ENCODE measurements around the gene MAPRE3. TPM values are rescaled to one million over a fixed set of nuclear protein-coding genes. Genes with fewer than 3 reads are reported as not detected.
A peak's percentile ranks its signal among the peaks of the same experiment; 100 is the strongest.

The MAPRE3 gene
- total RNA-seq, 1 donor from 2014 or later: 4.6 TPM

DNA sequence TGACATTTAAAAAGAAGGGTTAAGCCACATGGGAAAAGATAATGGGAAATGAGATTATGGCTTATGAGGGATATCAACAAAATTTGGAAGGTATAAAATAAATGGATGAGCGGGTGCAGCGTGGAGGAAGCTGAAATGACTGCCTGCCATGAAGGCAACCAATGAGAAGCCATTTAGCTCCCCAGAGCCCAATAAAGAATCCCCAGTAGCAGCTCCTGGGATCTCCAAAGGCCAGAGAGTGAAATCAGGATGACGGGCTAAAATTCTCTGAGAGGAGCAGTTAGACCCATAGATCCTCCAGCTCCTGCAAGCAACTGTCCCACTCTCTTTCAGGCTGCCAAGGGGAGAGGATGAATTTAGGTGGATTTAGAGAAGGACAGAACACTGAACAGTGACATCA, 12.9 kb upstream of the MAPRE3 start:
- H3K9me3 Mint-ChIP-seq: no peaks in the 10 kb centered on the region
- POLR2A ChIA-PET: no interaction called here
- no peak overlapping the region for H3K4me3 Mint-ChIP-seq
- H3K27ac Mint-ChIP-seq: no peak overlapping the region
- no peak for TF ChIP-seq CTCF (IDR thresholded peaks at IDR 0.05)
- intact Hi-C loops (cut with micrococcal nuclease): no loop called here
- CTCF ChIA-PET: interaction anchor here (3.0 kb wide), 1 partner anchor 322 kb away, joined by 10 read pairs; no protein-coding TSS in a partner anchor
- no peak for DNase-seq
- no peaks in the 10 kb centered on the region for H3K4me1 Mint-ChIP-seq
- H3K36me3 Mint-ChIP-seq (ENCODE audit: low read depth): no peaks in the 10 kb centered on the region
- ATAC-seq (ENCODE audit: low read depth): no peak
- H3K27me3 Mint-ChIP-seq: peaks cover 22% of the 10 kb centered on the region

DNA sequence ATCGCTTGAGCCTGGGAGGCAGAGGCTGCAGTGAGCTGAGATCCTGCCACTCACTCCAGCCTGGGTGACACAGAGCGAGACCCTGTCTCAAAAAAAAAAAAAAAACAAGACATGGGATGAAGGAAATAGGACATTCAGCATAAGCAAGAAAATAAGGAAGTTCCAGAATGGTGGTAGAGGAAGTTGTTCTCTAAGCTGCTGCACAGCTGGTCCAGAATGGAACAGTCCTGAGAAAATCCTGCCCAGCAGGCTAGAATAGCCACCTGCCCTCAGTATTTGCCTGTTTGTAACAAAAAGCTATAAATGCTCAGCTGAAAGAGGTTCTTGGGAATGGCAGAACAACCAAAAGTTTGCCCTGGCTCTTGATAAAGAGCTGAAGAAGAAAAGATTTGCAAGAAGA, 11.1 kb upstream of the MAPRE3 start:
- H3K27ac Mint-ChIP-seq: no peak overlapping the region
- TF ChIP-seq CTCF (IDR thresholded peaks at IDR 0.05): no peak
- no peaks in the 10 kb centered on the region for H3K36me3 Mint-ChIP-seq (ENCODE audit: low read depth)
- H3K27me3 Mint-ChIP-seq: peaks cover 21% of the 10 kb centered on the region
- DNase-seq: no peak
- H3K9me3 Mint-ChIP-seq: no peaks in the 10 kb centered on the region
- no peak for ATAC-seq (ENCODE audit: low read depth)
- POLR2A ChIA-PET: interaction anchor here (1.3 kb wide), 1 partner anchor 225 kb away, joined by 4 read pairs; no protein-coding TSS in a partner anchor
- intact Hi-C loops (cut with micrococcal nuclease): no loop called here
- CTCF ChIA-PET: interaction anchor here (0.7 to 2.6 kb wide), 9 partner anchors 9 to 346 kb away, joined by 3 to 20 read pairs (median 4); no protein-coding TSS in a partner anchor
- H3K4me3 Mint-ChIP-seq: no peak overlapping the region
- H3K4me1 Mint-ChIP-seq: no peaks in the 10 kb centered on the region

GRCh38 chr2:26964446-26965130, 5.8 kb upstream of the MAPRE3 start:
- H3K27ac Mint-ChIP-seq: no peak overlapping the region
- TF ChIP-seq CTCF (IDR thresholded peaks at IDR 0.05): no peak
- H3K9me3 Mint-ChIP-seq: no peaks in the 10 kb centered on the region
- intact Hi-C loops (cut with micrococcal nuclease): no loop called here
- ATAC-seq (ENCODE audit: low read depth): no peak
- H3K4me1 Mint-ChIP-seq: peaks cover 5% of the 10 kb centered on the region
- ChIA-PET CTCF (interaction anchor here (1.3 to 5.0 kb wide), 4 partner anchors 11 to 317 kb away, joined by 3 to 100 read pairs (median 28); partner anchors contain the start of gene TRIM54), POLR2A (interaction anchor here (1.1 kb wide), 2 partner anchors 38 to 170 kb away, joined by 3 read pairs; partner anchors contain the start of gene PREB)
- H3K4me3 Mint-ChIP-seq: no peak overlapping the region
- no peaks in the 10 kb centered on the region for H3K36me3 Mint-ChIP-seq (ENCODE audit: low read depth)
- no peak for DNase-seq
- peaks cover 36% of the 10 kb centered on the region for H3K27me3 Mint-ChIP-seq

GRCh38 chr2:26968001-26968400, 2.4 kb upstream of the MAPRE3 start:
- ATAC-seq (ENCODE audit: low read depth) (no peak), DNase-seq (no peak)
- no peak overlapping the region for H3K4me3 Mint-ChIP-seq
- peaks cover 21% of the 10 kb centered on the region for H3K4me1 Mint-ChIP-seq
- no peaks in the 10 kb centered on the region for H3K36me3 Mint-ChIP-seq (ENCODE audit: low read depth)
- TF ChIP-seq CTCF (IDR thresholded peaks at IDR 0.05): no peak
- H3K27ac Mint-ChIP-seq: no peak overlapping the region
- H3K27me3 Mint-ChIP-seq: peaks cover 40% of the 10 kb centered on the region
- intact Hi-C loops (cut with micrococcal nuclease): no loop called here
- POLR2A ChIA-PET: no interaction called here
- H3K9me3 Mint-ChIP-seq: no peaks in the 10 kb centered on the region
- CTCF ChIA-PET: no interaction called here

DNA sequence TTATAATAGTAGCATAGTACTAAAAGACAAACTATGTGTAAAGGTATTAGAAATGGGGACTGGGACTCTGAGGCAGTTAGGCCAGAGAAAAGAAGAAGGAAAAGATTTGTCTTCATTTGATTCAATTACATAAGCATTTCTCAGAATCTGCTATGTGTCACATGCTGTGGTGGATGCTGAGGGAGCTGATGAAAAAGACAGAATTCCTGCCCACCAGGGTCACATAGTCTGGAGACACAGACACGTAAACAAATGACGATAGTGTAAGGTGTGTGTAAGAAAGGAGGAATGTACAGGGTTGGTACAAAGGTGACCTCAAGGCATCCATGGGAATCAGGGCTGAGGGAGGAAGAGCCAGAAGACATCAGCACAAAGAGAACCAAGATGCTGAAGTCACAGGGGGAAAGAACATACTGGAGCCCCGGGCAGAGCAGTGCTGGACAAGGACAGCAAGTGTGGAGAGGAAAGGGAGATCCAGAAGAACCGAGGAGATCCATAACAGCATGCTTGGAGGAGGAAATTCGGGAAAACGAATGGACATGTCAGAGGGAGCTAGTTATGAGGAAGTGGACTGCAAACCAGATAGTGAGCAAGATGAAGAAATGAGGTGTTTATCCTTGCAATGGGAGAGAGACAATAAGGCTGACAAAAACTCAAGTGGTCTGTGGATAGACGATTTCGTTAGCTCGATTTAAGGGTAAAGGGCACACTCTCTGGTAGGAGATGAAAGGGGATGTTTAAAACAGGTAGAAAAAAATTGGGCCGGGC, 1.2 kb upstream of the MAPRE3 start:
- intact Hi-C loops (cut with micrococcal nuclease): no loop called here
- no peak for TF ChIP-seq CTCF (IDR thresholded peaks at IDR 0.05)
- Mint-ChIP-seq H3K27me3 (peaks cover 38% of the 10 kb centered on the region), H3K27ac (no peak overlapping the region), H3K36me3 (ENCODE audit: low read depth) (no peaks in the 10 kb centered on the region), H3K9me3 (no peaks in the 10 kb centered on the region), H3K4me1 (peaks cover 21% of the 10 kb centered on the region), H3K4me3 (peak overlapping the region; percentile 62)
- ChIA-PET POLR2A (no interaction called here), CTCF (interaction anchor here (0.5 to 1.5 kb wide), 5 partner anchors 48 to 312 kb away, joined by 3 read pairs; partner anchors contain the start of gene TRIM54)
- ATAC-seq (ENCODE audit: low read depth) (no peak), DNase-seq (no peak)

Measured in activated B cell treated with CpG ODN at 0.5 μM for 24 hours (primary cell).